ENCODE measurements around the gene RNPEPL1. TPM values are rescaled to one million over a fixed set of nuclear protein-coding genes. Genes with fewer than 3 reads are reported as not detected.

The RNPEPL1 gene
- total RNA-seq, 4 donors from 2014 or later, result 7.2 to 38.7 (median 14.4) TPM

DNA sequence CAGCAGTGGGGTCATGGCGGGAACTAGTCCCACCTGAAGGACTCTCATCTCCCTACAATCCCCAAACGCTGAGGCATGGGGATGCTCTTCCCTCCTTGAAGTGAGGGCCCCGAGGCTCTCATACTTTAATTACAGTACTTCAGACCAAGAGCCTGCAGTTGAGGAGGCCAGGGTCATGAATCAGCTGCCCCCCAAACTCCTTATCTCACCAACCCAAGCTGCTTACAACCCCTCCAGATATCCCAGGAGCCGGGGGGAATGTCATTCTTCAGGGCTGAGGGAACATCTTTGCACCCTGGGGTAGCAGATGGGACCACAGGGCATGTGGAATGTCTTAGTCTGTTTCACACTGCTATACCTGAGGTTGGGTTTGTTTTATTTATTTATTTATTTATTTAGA is 15.5 kb downstream of the RNPEPL1 start:
- Histone ChIP-seq H3K27me3 (no peaks in the 10 kb centered on the region), H3K4me1 (peaks cover 21 to 24% of the 10 kb centered on the region in 2 donors), H3K4me3 (no peak overlapping the region), H3K36me3 (no peaks in the 10 kb centered on the region), H3K27ac (no peak overlapping the region), H3K9me3 (no peaks in the 10 kb centered on the region)
- intact Hi-C loops (cut with DNase I; ENCODE audit: low total_unique reads), result no loop called here
- no peak for DNase-seq
- TF ChIP-seq POLR2A (IDR thresholded peaks at IDR 0.05), result no peak
- TF ChIP-seq CTCF (IDR thresholded peaks at IDR 0.05), result no peak

GRCh38 chr2:240584486-240585031 is 16.3 kb downstream of the RNPEPL1 start:
- Histone ChIP-seq H3K27me3 (no peaks in the 10 kb centered on the region), H3K36me3 (no peaks in the 10 kb centered on the region), H3K4me3 (peak overlapping the region in 1 of 2 donors; percentile 77), H3K4me1 (peaks cover 20 to 24% of the 10 kb centered on the region in 2 donors), H3K9me3 (no peaks in the 10 kb centered on the region), H3K27ac (no peak overlapping the region)
- DNase-seq, result no peak
- TF ChIP-seq POLR2A (IDR thresholded peaks at IDR 0.05), result no peak
- TF ChIP-seq CTCF (IDR thresholded peaks at IDR 0.05), result no peak
- intact Hi-C loops (cut with DNase I; ENCODE audit: low total_unique reads), result no loop called here

DNA sequence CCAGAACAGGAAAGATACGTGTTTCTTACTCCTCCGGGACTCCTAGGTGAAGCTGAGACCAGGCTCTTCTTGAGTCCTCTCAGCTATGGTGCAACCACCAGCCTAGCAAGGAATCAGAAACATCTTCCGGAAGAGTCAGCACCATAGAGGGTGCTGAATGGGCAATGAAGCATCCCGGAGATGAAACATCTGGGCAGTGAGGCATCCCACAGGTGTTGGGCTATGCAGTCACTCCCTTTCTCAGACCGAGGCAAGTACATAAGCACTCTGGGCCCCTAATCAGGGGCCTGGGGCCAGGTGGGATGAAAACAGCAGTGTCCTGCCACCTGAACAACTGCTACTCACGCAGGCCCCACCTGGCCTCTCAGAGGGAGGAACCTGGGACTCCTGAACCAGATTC is 16.8 kb downstream of the RNPEPL1 start:
- Histone ChIP-seq H3K4me1 (peaks cover 16 to 24% of the 10 kb centered on the region in 2 donors), H3K27me3 (no peaks in the 10 kb centered on the region), H3K27ac (no peak overlapping the region), H3K36me3 (no peaks in the 10 kb centered on the region), H3K4me3 (peak overlapping the region; percentile 67 to 77), H3K9me3 (no peaks in the 10 kb centered on the region)
- DNase-seq, result no peak
- TF ChIP-seq CTCF (IDR thresholded peaks at IDR 0.05) (no peak), POLR2A (IDR thresholded peaks at IDR 0.05) (no peak)
- intact Hi-C loops (cut with DNase I; ENCODE audit: low total_unique reads), result no loop called here

DNA sequence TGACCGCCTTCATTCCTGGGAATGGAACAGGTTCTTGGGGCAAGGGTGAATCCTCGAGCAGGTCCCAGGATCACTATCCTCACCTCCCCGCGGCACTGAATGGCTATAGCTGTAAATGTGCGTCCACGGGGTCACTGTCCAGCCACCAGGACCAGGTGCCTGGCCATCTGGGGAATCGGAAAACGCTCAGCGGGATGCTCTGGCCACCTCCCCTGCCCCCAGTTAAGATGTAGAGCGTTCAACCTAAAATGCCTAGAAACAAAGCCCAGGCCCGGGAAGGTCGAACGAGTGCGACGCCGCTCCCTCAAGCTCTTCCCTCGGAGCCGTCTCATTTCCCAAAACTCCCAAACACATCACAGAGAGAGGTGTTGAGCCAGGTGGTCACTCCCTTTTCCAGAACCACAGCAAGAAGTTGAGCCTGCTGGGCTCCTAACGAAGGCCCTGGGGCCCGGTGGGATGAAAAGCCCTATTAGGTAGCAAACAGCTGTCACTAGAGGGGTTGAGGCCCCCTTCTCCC is 17.5 kb downstream of the RNPEPL1 start:
- Histone ChIP-seq H3K9me3 (no peaks in the 10 kb centered on the region), H3K27ac (peak overlapping the region; percentile 89 to 93), H3K4me3 (peak overlapping the region; percentile 67 to 77), H3K27me3 (no peaks in the 10 kb centered on the region), H3K4me1 (peaks cover 16 to 24% of the 10 kb centered on the region in 2 donors), H3K36me3 (no peaks in the 10 kb centered on the region)
- TF ChIP-seq POLR2A (IDR thresholded peaks at IDR 0.05), result no peak
- no peak for TF ChIP-seq CTCF (IDR thresholded peaks at IDR 0.05)
- intact Hi-C loops (cut with DNase I; ENCODE audit: low total_unique reads), result no loop called here
- DNase-seq, result no peak

GRCh38 chr2:240586198-240586918 is 18.1 kb downstream of the RNPEPL1 start, which contains the start of gene CAPN10:
TSS of gene CAPN10 (plus strand) at chr2:240586734. CDS start at chr2:240586912, 178 bp downstream.
- Histone ChIP-seq H3K27me3 (no peaks in the 10 kb centered on the region), H3K4me3 (peak within 1 kb of the TSS; percentile 67 to 77), H3K4me1 (peaks cover 16 to 24% of the 10 kb centered on the region in 2 donors), H3K27ac (peak within 1 kb of the TSS; percentile 89 to 93), H3K9me3 (no peaks in the 10 kb centered on the region), H3K36me3 (no peaks in the 10 kb centered on the region)
- DNase-seq, result peak; percentile 97
- intact Hi-C loops (cut with DNase I; ENCODE audit: low total_unique reads), result no loop called here
- TF ChIP-seq POLR2A (IDR thresholded peaks at IDR 0.05) (peak; percentile 45 to 61), CTCF (IDR thresholded peaks at IDR 0.05) (peak in 2 of 4 experiments; percentile 17 to 20)

Measured in uterus (tissue), 4 donors.